ENCODE data around the gene SPSB3. TPM values are rescaled to one million over a fixed set of nuclear protein-coding genes. Genes with fewer than 3 reads are reported as not detected.

Gene SPSB3
- total and polyA plus RNA-seq, 2 experiments from 2014 or later, result 27.1 to 34.7 TPM

DNA sequence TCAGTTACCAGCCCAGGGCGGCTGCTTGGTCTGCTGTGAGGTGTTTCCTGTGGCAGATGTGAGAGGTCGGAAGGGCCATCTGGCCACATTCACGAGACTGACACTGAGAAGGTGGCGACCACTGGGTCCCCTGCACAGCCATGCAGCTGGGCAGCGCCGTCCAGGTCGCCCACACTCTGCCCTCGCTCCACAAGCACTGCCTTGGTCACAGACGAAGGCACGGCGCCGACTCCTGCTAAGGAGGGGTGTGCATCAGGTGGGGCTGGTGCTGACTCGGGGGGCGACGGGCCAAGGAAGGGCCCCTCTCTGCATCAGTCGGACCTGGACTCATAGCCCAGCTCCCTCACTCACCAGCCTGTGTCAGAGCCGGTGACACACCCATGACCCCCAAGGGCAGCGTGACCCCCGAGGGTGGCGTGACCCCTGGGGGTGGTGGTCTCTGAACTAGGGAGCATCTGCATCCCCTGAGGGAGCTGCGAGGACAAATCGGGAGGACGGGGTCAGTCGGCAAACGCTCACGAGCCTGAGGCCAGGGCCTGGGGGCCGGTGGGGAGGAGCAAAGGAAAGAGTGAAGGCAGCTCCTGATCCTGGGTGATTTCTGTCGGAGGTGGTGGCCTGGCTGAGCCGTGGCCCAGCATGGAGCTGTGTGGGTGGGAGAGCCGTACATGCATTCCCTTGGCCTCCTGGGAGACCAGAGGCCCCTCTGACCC lies 41.4 kb downstream of the SPSB3 start:
- H3K4me2 ChIP-seq, result no peak overlapping the region
- H3K9me2 ChIP-seq (ENCODE audit: insufficient read depth), result no peaks in the 10 kb centered on the region
- no peak overlapping the region; the same call in 1 of the 2 replicates for H3K27ac Mint-ChIP-seq
- ATAC-seq (no peak), DNase-seq (ENCODE audit: low spot score) (no peak)
- H3K27ac ChIP-seq (ENCODE audit: low read depth), result no peak overlapping the region
- TF ChIP-seq EZH2 (IDR thresholded peaks at IDR 0.05; ENCODE audit: low read depth, unreplicated experiment), result no peak
- TF ChIP-seq ETS1 (IDR thresholded peaks at IDR 0.05), result no peak
- TF ChIP-seq REST (IDR thresholded peaks at IDR 0.05; ENCODE audit: unreplicated experiment), result no peak
- no peak for TF ChIP-seq CREB1 (CRISPR knock-in tag; IDR thresholded peaks at IDR 0.05; ENCODE audit: low read depth)
- TF ChIP-seq EZH2phosphoT487 (IDR thresholded peaks at IDR 0.05; ENCODE audit: unreplicated experiment), result no peak
- TF ChIP-seq, protein P1, sequence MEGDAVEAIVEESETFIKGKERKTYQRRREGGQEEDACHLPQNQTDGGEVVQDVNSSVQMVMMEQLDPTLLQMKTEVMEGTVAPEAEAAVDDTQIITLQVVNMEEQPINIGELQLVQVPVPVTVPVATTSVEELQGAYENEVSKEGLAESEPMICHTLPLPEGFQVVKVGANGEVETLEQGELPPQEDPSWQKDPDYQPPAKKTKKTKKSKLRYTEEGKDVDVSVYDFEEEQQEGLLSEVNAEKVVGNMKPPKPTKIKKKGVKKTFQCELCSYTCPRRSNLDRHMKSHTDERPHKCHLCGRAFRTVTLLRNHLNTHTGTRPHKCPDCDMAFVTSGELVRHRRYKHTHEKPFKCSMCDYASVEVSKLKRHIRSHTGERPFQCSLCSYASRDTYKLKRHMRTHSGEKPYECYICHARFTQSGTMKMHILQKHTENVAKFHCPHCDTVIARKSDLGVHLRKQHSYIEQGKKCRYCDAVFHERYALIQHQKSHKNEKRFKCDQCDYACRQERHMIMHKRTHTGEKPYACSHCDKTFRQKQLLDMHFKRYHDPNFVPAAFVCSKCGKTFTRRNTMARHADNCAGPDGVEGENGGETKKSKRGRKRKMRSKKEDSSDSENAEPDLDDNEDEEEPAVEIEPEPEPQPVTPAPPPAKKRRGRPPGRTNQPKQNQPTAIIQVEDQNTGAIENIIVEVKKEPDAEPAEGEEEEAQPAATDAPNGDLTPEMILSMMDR (conservative IDR thresholded peaks at IDR 0.05; ENCODE audit: low read depth in 2 of 2), result no peak
- TF ChIP-seq ZNF462 (CRISPR knock-in tag; IDR thresholded peaks at IDR 0.05), result no peak
- no peak for TF ChIP-seq JUNB (IDR thresholded peaks at IDR 0.05; ENCODE audit: unreplicated experiment)
- no peak for TF ChIP-seq NANOG (IDR thresholded peaks at IDR 0.05; ENCODE audit: borderline replicate concordance)
- no peak for TF ChIP-seq STAT1 (IDR thresholded peaks at IDR 0.05; ENCODE audit: unreplicated experiment)
- no peak for TF ChIP-seq ZNF331 (CRISPR knock-in tag; IDR thresholded peaks at IDR 0.05; ENCODE audit: low read depth)
- no peak for TF ChIP-seq ZNF114 (CRISPR knock-in tag; IDR thresholded peaks at IDR 0.05)
- TF ChIP-seq POLR2AphosphoS5 (IDR thresholded peaks at IDR 0.05; ENCODE audit: low read depth), result no peak
- H3K36me3 Mint-ChIP-seq (ENCODE audit: low read depth), result peaks cover 8% of the 10 kb centered on the region; the same call in 2 of the 3 replicates
- H3F3A ChIP-seq (replicated peaks; ENCODE audit: low read depth), result peaks cover 36% of the 10 kb centered on the region
- no peaks in the 10 kb centered on the region for H4K20me1 ChIP-seq (replicated peaks; ENCODE audit: insufficient read depth)
- no peaks in the 10 kb centered on the region for H3K79me2 ChIP-seq (replicated peaks; ENCODE audit: insufficient read depth)
- H2AFZ ChIP-seq, result no peak overlapping the region
- no peak overlapping the region for H3K4me3 ChIP-seq
- peaks cover 6% of the 10 kb centered on the region for H3K27me3 Mint-ChIP-seq (ENCODE audit: insufficient read depth, low read depth, poor library complexity)
- H3K36me3 ChIP-seq (ENCODE audit: insufficient read depth), result no peaks in the 10 kb centered on the region
- H3K4me1 Mint-ChIP-seq, result no peaks in the 10 kb centered on the region
- H3K27me3 ChIP-seq (ENCODE audit: insufficient read depth), result no peaks in the 10 kb centered on the region
- no peaks in the 10 kb centered on the region for H3K4me1 ChIP-seq (ENCODE audit: insufficient read depth)
- H3K4me3 Mint-ChIP-seq, result no peak overlapping the region
- peaks cover 3% of the 10 kb centered on the region; the same call in 2 of the 3 replicates for H3K9me3 Mint-ChIP-seq

Data from GM23338 (cell line).